HG02571 (cell line): ENCODE data around the gene ENPP7.
A peak's percentile ranks its signal among the peaks of the same experiment; 100 is the strongest.

Source experiments
- ATAC-seq: cut with Tn5 transposase; IDR thresholded peaks from one replicate; pipeline ENCODE4 v1.9.1; 2021; ENCODE audit warnings: mild to moderate bottlenecking, moderate library complexity; ENCODE audit not compliant: unreplicated experiment

Gene ENPP7

GRCh38 chr17:79702550-79703236, 28.1 kb upstream of the ENPP7 start:
- no peak for ATAC-seq

- no peak for ATAC-seq
Observed at GRCh38 chr17:79704691-79705090, 26.1 kb upstream of the ENPP7 start.

GRCh38 chr17:79705674-79706073, 25.1 kb upstream of the ENPP7 start:
- no peak for ATAC-seq

- ATAC-seq, result no peak
Observed at GRCh38 chr17:79706931-79707850, 23.6 kb upstream of the ENPP7 start.

- ATAC-seq, result no peak
Observed at GRCh38 chr17:79707931-79708891, 22.5 kb upstream of the ENPP7 start.

GRCh38 chr17:79711715-79712305, 18.9 kb upstream of the ENPP7 start:
- no peak for ATAC-seq

- no peak for ATAC-seq
Observed at GRCh38 chr17:79713391-79713790, 17.4 kb upstream of the ENPP7 start.

GRCh38 chr17:79714176-79715097, 16.3 kb upstream of the ENPP7 start:
- no peak for ATAC-seq

GRCh38 chr17:79715098-79715942, 15.4 kb upstream of the ENPP7 start:
- ATAC-seq, result no peak

- ATAC-seq, result no peak
Observed at GRCh38 chr17:79715943-79716797, 14.6 kb upstream of the ENPP7 start.

GRCh38 chr17:79720705-79721292, 9.9 kb upstream of the ENPP7 start:
- ATAC-seq, result no peak

- ATAC-seq, result no peak
Observed at GRCh38 chr17:79721993-79722671, 8.6 kb upstream of the ENPP7 start.

- ATAC-seq, result no peak
Observed at GRCh38 chr17:79722787-79723186, 8.0 kb upstream of the ENPP7 start.

- peak; percentile 50 for ATAC-seq
Observed at GRCh38 chr17:79728169-79728907, 2.4 kb upstream of the ENPP7 start.

- ATAC-seq, result no peak
Observed at GRCh38 chr17:79728908-79729471, 1.8 kb upstream of the ENPP7 start.

GRCh38 chr17:79729761-79730160, 982 bp upstream of the ENPP7 start:
- no peak for ATAC-seq
